HCT116 (cell line): ENCODE measurements around the gene CRIP1. TPM values are rescaled to one million over a fixed set of nuclear protein-coding genes. Genes with fewer than 3 reads are reported as not detected.
A peak's percentile ranks its signal among the peaks of the same experiment; 100 is the strongest.

ENCODE experiments used
- ATAC-seq: fragments of 200-7000 bp; cut with Tn5 transposase; 2 replicates; pipeline ENCODE4 v1.9.1; 2020; ENCODE audit warnings: mild to moderate bottlenecking, moderate library complexity
- BruUV-seq: library from RNA; stranded (reverse); fragments of 400-500 nt; replicated peaks from 2 replicates; lab custom pipeline; 2021; lab: Mats Ljungman, UMichigan
- CTCF ChIA-PET: fragments of 300-600 bp; sonication (Branson Sonifier 250); formaldehyde crosslinking; loops from one replicate; lab custom pipeline; 2021; ENCODE audit warnings: antibody characterized with exemption; lab: Charles Lee
- POLR2A ChIA-PET: fragments of 300-600, 350-600 bp; sonication (Branson Sonifier 250); formaldehyde crosslinking; loops from one replicate; lab custom pipeline; 2021; ENCODE audit warnings: antibody characterized with exemption; lab: Charles Lee
- RAD21 ChIA-PET, 2 experiments: fragments of 300-600 bp; sonication (Branson Sonifier 250); formaldehyde crosslinking; loops; one replicate each; lab custom pipeline; 2023; ENCODE audit warnings: low total read pairs in 2 of 2; ENCODE audit not compliant: uncharacterized antibody in 2 of 2, unreplicated experiment in 2 of 2, low non-redundant PET in 1 of 2; lab: Charles Lee
- DNase-seq: peaks from one replicate; pipeline ENCODE4 v3.0.0-alpha.2; 2010; ENCODE audit warnings: low read depth, low spot score
- H2AFZ ChIP-seq: fragments of 200-600 bp; shearing (Covaris generic), sonication (generic); 2 replicates; pipeline ENCODE4 v1.6.1; 2017; ENCODE audit warnings: low read depth, mixed run types, mixed read lengths, antibody characterized with exemption, low read length; ENCODE audit not compliant: poor library complexity, severe bottlenecking
- H3K27ac ChIP-seq: 2 replicates; pipeline ENCODE4 v1.5.1; 2012; ENCODE audit warnings: low read depth, low read length
- H3K27me3 ChIP-seq: fragments of 200-600 bp; sonication (generic); 2 replicates; pipeline ENCODE4 v1.6.1; 2016; ENCODE audit warnings: mixed run types, low read length, mixed read lengths; ENCODE audit not compliant: insufficient read depth
- H3K36me3 ChIP-seq, 2 experiments: fragments of 200-500 bp in 1 of 2; fragments of 200-600 bp in 1 of 2; sonication (Bioruptor generic) in 1 of 2; sonication (generic) in 1 of 2; 2 replicates each; pipeline versions ENCODE4 v1.5.1 to v1.6.1; 2014 to 2016; ENCODE audit warnings: low read length in 2 of 2, inconsistent platforms in 1 of 2, mixed read lengths in 1 of 2, mixed run types in 1 of 2; ENCODE audit not compliant: insufficient read depth in 2 of 2, control insufficient read depth in 1 of 2
- H3K4me1 ChIP-seq, 2 experiments: fragments of 200-600 bp in 1 of 2; sonication (generic) in 1 of 2; 2 replicates each; pipeline versions ENCODE4 v1.5.1 to v1.6.1; 2012 to 2017; ENCODE audit warnings: low read length in 2 of 2, inconsistent platforms in 1 of 2, mild to moderate bottlenecking in 1 of 2, mixed read lengths in 1 of 2, mixed run types in 1 of 2, moderate library complexity in 1 of 2; ENCODE audit not compliant: insufficient read depth in 2 of 2, control insufficient read depth in 1 of 2
- H3K4me2 ChIP-seq: fragments of 200-600 bp; sonication (generic); 2 replicates; pipeline ENCODE4 v1.6.1; 2017; ENCODE audit warnings: mixed run types, low read length, mixed read lengths
- H3K4me3 ChIP-seq, 2 experiments: fragments of 200-600 bp in 1 of 2; sonication (generic) in 1 of 2; replicated peaks in 1 of 2; 2 replicates each; pipeline ENCODE4 v1.5.1; 2011 to 2016; ENCODE audit warnings: low read length in 2 of 2, control low read depth in 1 of 2, low read depth in 1 of 2, mild to moderate bottlenecking in 1 of 2, mixed read lengths in 1 of 2, mixed run types in 1 of 2
- H3K79me2 ChIP-seq: fragments of 200-600 bp; sonication (generic); 2 replicates; pipeline ENCODE4 v1.6.1; 2017; ENCODE audit warnings: mild to moderate bottlenecking, mixed run types, low read length, moderate library complexity, mixed read lengths; ENCODE audit not compliant: insufficient read depth
- H3K9ac ChIP-seq: fragments of 200-600 bp; sonication (generic); 2 replicates; pipeline ENCODE4 v1.6.1; 2016; ENCODE audit warnings: low read length, mixed read lengths
- H3K9me2 ChIP-seq: fragments of 200-600 bp; sonication (generic), shearing (Covaris generic); 2 replicates; pipeline ENCODE4 v1.6.1; 2017; ENCODE audit warnings: mixed run types, mild to moderate bottlenecking, moderate library complexity; ENCODE audit not compliant: insufficient read depth
- H3K9me3 ChIP-seq, 2 experiments: fragments of 200-500 bp in 1 of 2; fragments of 200-600 bp in 1 of 2; sonication (Bioruptor generic) in 1 of 2; sonication (generic) in 1 of 2; 2 replicates each; pipeline ENCODE4 v1.6.1; 2014 to 2017; ENCODE audit warnings: low read length in 2 of 2, mixed read lengths in 2 of 2, inconsistent platforms in 1 of 2, low read depth in 1 of 2, mild to moderate bottlenecking in 1 of 2, mixed run types in 1 of 2, moderate library complexity in 1 of 2; ENCODE audit not compliant: control insufficient read depth in 1 of 2, insufficient read depth in 1 of 2
- H4K20me1 ChIP-seq: fragments of 200-600 bp; sonication (generic), shearing (Covaris generic); 2 replicates; pipeline ENCODE4 v1.6.1; 2017; ENCODE audit warnings: mixed run types, mild to moderate bottlenecking, moderate library complexity; ENCODE audit not compliant: insufficient read depth
- CEBPB ChIP-seq: IDR thresholded peaks from 2 replicates; pipeline ENCODE4 v1.6.1; 2012; ENCODE audit warnings: low read depth
- FOSL1 ChIP-seq: IDR thresholded peaks from 2 replicates; pipeline ENCODE4 v1.6.1; 2012; ENCODE audit warnings: low read depth
- intact Hi-C: fragments of 100-400 bp; cut with micrococcal nuclease; formaldehyde crosslinking; loops from 2 replicates; pipeline ENCODE4 v1.10.0; 2022
- total RNA-seq: library from RNA; stranded (reverse); gene quantifications from one replicate; pipeline ENCODE4 v1.2.1, GENCODE V29; 2021; ENCODE audit not compliant: unreplicated experiment
- TF ChIP-seq, protein P1 (sequence below): IDR thresholded peaks from 2 replicates; pipeline ENCODE4 v1.6.1; 2011; ENCODE audit warnings: mild to moderate bottlenecking, low read length, moderate library complexity; ENCODE audit not compliant: insufficient replicate concordance; ENCODE audit errors: extremely low read depth
- TF ChIP-seq, protein P2 (sequence below), 3 experiments: fragments of 200-600 bp in 1 of 3; sonication (generic) in 1 of 3; IDR thresholded peaks in 2 of 3; conservative IDR thresholded peaks in 1 of 3; 2 replicates each; pipeline ENCODE4 v1.5.1; 2012 to 2017; ENCODE audit warnings: low read depth in 2 of 3, low read length in 2 of 3, antibody characterized with exemption in 1 of 3, borderline replicate concordance in 1 of 3, control low read depth in 1 of 3, mild to moderate bottlenecking in 1 of 3, mixed read lengths in 1 of 3, mixed run types in 1 of 3, moderate library complexity in 1 of 3; ENCODE audit not compliant: insufficient read depth in 1 of 3

Gene CRIP1
- total RNA-seq, 1 experiment from 2014 or later = 260 TPM

DNA sequence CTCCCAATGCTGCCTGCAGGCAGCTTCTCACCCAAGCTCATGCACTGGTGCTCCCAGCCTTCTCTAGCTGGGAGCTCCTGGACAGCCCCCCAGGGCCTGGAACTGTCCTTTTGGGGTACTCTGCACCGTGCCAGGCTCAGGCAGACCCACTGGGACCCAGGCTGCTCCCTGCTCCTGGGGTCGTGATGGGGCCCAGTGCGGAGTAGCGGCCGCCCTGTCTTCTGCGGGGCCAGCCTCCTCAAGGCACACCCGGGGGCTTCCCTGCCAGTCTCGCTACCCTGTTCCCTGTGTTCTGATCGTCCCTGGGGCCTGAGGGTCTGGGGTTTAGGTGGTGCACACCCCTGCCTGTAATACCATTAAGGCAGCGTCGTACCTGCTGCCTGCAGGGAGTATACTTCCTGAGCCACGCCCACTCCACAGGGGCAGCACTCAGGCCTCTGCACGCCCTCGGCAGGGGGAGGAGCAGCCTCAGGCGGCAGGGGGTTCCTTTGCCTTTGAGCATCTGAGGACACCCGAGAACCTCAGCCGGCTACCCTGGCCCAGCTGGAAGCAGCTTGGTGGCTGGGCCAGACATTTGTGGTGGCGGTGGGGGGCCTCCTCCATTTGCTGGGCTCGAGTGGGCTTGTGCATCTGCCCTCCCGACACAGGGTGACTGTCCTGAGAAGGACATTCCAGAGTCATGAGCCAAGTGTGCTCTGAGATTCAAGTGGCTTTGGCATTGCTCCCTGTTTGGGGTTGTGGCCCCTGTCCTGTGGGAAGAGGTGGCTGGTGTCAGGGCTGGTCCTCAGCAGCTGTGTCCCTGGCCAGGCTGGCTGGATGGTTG, 21.3 kb upstream of the CRIP1 start:
- H3K79me2 ChIP-seq = no peaks in the 10 kb centered on the region
- peaks cover 13 to 20% of the 10 kb centered on the region in 2 experiments for H3K4me1 ChIP-seq
- peak overlapping the region; percentile 53 for H3K27ac ChIP-seq
- H3K4me2 ChIP-seq = peak overlapping the region; percentile 59
- H2AFZ ChIP-seq = no peak overlapping the region
- no peak for TF ChIP-seq FOSL1
- TF ChIP-seq, protein P1, sequence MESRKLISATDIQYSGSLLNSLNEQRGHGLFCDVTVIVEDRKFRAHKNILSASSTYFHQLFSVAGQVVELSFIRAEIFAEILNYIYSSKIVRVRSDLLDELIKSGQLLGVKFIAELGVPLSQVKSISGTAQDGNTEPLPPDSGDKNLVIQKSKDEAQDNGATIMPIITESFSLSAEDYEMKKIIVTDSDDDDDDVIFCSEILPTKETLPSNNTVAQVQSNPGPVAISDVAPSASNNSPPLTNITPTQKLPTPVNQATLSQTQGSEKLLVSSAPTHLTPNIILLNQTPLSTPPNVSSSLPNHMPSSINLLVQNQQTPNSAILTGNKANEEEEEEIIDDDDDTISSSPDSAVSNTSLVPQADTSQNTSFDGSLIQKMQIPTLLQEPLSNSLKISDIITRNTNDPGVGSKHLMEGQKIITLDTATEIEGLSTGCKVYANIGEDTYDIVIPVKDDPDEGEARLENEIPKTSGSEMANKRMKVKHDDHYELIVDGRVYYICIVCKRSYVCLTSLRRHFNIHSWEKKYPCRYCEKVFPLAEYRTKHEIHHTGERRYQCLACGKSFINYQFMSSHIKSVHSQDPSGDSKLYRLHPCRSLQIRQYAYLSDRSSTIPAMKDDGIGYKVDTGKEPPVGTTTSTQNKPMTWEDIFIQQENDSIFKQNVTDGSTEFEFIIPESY = no peak
- no peak for TF ChIP-seq CEBPB
- TF ChIP-seq, protein P2, sequence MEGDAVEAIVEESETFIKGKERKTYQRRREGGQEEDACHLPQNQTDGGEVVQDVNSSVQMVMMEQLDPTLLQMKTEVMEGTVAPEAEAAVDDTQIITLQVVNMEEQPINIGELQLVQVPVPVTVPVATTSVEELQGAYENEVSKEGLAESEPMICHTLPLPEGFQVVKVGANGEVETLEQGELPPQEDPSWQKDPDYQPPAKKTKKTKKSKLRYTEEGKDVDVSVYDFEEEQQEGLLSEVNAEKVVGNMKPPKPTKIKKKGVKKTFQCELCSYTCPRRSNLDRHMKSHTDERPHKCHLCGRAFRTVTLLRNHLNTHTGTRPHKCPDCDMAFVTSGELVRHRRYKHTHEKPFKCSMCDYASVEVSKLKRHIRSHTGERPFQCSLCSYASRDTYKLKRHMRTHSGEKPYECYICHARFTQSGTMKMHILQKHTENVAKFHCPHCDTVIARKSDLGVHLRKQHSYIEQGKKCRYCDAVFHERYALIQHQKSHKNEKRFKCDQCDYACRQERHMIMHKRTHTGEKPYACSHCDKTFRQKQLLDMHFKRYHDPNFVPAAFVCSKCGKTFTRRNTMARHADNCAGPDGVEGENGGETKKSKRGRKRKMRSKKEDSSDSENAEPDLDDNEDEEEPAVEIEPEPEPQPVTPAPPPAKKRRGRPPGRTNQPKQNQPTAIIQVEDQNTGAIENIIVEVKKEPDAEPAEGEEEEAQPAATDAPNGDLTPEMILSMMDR (IDR thresholded peaks at IDR 0.05 in 2 of 3, conservative IDR thresholded peaks at IDR 0.05 in 1 of 3; ENCODE audit: borderline replicate concordance in 1 of 3, insufficient read depth in 1 of 3, low read depth in 2 of 3, low read length in 2 of 3) = no peak
- no peaks in the 10 kb centered on the region for H3K9me3 ChIP-seq
- no peak overlapping the region for H3K4me3 ChIP-seq
- ChIA-PET POLR2A (no interaction called here), RAD21 (no interaction called here), CTCF (no interaction called here)
- no TSS peak for BruUV-seq
- no peaks in the 10 kb centered on the region for H3K9me2 ChIP-seq
- H3K27me3 ChIP-seq = no peaks in the 10 kb centered on the region
- intact Hi-C loops = no loop called here
- no peaks in the 10 kb centered on the region for H4K20me1 ChIP-seq
- H3K9ac ChIP-seq = peak overlapping the region; percentile 16; the same call in 1 of the 2 replicates
- peaks cover 18 to 19% of the 10 kb centered on the region in 2 experiments; a peak in 3 of 4 replicates for H3K36me3 ChIP-seq
- ATAC-seq (peak; percentile 79), DNase-seq (no peak)
